ENCODE results near the gene ATG9B. TPM values are rescaled to one million over a fixed set of nuclear protein-coding genes. Genes with fewer than 3 reads are reported as not detected.
"Not testable (repeated sequence)": the region's sequence is repeated elsewhere in the genome, so short reads cannot be mapped to it uniquely, and the experiment has no call there.

ATG9B gene
- polyA plus RNA-seq, 1 experiment: 0.06 TPM

DNA sequence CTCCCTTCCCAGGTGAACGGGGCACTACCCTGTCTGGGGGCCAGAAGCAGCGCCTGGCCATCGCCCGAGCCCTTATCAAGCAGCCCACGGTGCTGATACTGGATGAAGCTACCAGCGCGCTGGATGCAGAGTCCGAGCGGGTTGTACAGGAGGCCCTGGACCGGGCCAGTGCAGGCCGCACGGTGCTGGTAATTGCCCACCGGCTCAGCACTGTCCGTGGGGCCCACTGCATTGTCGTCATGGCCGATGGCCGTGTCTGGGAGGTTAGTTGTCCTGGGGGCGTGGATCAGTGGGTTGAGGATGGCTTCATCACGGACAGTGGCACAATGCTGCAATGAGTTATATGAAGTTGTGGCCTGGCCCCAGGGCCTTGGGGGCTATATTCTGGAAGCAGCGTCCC is 19.7 kb upstream of the ATG9B start:
- no peak overlapping the region for H3K27ac ChIP-seq (ENCODE audit: low read depth, low read length)
- no peaks in the 10 kb centered on the region; the same call in 1 of the 2 replicates for H3K9me3 ChIP-seq (ENCODE audit: control insufficient read depth, insufficient read depth, low read length)
- no peaks in the 10 kb centered on the region for H3K27me3 ChIP-seq (ENCODE audit: control insufficient read depth, insufficient read depth, low read length)
- CTCF ChIA-PET: no interaction called here
- POLR2A ChIA-PET: interaction anchor here (0.7 kb wide), 1 partner anchor 13 kb away, joined by 3 read pairs; no protein-coding TSS in a partner anchor
- no peak for DNase-seq (ENCODE audit: low read depth, low spot score)
- TF ChIP-seq, protein P1, sequence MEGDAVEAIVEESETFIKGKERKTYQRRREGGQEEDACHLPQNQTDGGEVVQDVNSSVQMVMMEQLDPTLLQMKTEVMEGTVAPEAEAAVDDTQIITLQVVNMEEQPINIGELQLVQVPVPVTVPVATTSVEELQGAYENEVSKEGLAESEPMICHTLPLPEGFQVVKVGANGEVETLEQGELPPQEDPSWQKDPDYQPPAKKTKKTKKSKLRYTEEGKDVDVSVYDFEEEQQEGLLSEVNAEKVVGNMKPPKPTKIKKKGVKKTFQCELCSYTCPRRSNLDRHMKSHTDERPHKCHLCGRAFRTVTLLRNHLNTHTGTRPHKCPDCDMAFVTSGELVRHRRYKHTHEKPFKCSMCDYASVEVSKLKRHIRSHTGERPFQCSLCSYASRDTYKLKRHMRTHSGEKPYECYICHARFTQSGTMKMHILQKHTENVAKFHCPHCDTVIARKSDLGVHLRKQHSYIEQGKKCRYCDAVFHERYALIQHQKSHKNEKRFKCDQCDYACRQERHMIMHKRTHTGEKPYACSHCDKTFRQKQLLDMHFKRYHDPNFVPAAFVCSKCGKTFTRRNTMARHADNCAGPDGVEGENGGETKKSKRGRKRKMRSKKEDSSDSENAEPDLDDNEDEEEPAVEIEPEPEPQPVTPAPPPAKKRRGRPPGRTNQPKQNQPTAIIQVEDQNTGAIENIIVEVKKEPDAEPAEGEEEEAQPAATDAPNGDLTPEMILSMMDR (IDR thresholded peaks at IDR 0.05; ENCODE audit: low read depth, low read length): no peak
- no peak overlapping the region for H3K4me3 ChIP-seq (ENCODE audit: low read depth, low read length)

DNA sequence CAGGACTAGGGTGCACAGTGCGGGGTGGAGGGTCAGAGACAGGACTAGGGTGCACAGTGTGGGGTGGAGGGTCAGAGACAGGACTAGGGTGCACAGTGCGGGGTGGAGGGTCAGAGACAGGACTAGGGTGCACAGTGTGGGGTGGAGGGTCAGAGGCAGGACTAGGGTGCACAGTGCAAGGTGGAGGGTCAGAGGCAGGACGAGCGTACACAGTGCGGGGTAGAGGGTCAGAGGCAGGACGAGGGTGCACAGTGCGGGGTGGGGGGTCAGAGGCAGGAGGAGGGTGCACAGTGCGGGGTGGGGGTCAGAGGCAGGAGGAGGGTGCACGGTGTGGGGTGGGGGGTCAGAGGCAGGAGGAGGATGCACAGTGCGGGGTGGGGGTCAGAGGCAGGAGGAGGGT is 19.2 kb upstream of the ATG9B start:
- DNase-seq (ENCODE audit: low read depth, low spot score); H3K27me3 ChIP-seq (ENCODE audit: control insufficient read depth, insufficient read depth, low read length); H3K4me3 ChIP-seq (ENCODE audit: low read depth, low read length); CTCF ChIA-PET; H3K9me3 ChIP-seq (ENCODE audit: control insufficient read depth, insufficient read depth, low read length); H3K27ac ChIP-seq (ENCODE audit: low read depth, low read length); POLR2A ChIA-PET: not testable (repeated sequence)

DNA sequence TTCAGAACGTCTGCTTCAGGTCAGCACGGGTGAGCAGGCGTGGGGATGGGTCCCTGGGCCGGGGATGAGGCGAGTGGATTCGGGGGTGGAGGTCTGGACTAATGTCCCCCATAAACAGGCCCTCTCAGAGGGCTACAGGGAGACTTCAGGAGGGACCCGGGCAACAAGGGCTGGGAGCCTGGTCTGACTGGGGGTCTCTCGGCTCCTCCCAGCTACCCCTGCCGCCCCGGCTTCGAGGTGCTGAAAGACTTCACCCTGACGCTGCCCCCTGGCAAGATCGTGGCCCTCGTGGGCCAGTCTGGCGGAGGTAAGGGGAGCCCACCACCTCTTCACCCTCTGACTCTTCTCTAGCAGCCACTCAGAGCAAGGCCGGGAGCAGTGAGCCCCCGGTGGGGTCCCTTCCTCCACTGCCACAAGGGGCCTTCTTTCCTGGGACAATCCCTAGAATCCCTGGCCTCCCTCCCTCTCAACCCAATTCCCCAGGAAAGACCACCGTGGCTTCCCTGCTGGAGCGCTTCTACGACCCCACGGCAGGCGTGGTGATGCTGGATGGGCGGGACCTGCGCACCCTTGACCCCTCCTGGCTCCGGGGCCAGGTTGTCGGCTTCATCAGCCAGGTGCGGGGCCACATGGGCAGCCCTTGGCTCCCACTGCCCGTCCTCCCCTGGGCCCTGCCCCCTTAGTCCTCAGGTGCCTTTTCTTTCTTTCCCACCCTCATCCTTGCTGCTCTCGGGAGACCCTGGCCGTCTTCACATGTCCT is 16.5 kb upstream of the ATG9B start:
- DNase-seq (ENCODE audit: low read depth, low spot score): no peak
- no peak overlapping the region for H3K27ac ChIP-seq (ENCODE audit: low read depth, low read length)
- ChIA-PET POLR2A (no interaction called here), CTCF (no interaction called here)
- H3K27me3 ChIP-seq (ENCODE audit: control insufficient read depth, insufficient read depth, low read length): no peaks in the 10 kb centered on the region
- no peaks in the 10 kb centered on the region; the same call in 1 of the 2 replicates for H3K9me3 ChIP-seq (ENCODE audit: control insufficient read depth, insufficient read depth, low read length)
- TF ChIP-seq, protein P1 (IDR thresholded peaks at IDR 0.05; ENCODE audit: low read depth, low read length): no peak
- no peak overlapping the region for H3K4me3 ChIP-seq (ENCODE audit: low read depth, low read length)

DNA sequence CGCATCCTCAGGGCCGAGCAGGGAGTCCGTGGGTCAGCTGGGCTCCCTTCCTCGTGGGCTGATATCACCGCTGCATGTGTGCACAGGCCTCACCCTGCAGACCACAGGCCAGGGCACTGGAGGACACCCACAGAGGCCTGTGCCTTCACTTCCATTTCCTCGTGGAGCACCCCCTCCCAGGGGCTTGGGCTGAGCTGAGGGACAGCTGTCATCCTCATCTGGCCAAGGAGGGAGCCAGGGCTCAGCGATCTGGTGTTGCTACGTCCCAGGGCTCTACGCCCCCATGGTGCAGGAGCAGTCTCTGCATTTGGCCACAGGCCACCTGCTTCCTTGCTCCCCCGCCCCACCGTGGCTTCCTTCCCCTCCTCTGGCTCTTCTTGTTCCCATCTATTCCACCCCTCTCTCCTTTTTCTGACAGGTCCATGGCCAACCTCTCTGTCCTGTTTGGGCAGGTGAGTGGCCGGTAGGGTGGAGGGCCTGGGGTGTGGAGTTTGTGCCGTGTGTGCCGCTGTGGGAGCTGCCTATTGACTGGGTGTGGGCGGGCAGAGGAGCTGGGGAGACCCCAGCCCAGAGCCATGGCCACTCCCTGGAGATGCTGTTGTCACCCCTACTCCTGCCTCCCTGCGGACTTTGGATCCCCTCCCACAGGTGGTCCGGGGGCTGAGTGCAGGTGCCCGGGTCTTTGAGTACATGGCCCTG is 15.7 kb upstream of the ATG9B start:
- H3K27me3 ChIP-seq (ENCODE audit: control insufficient read depth, insufficient read depth, low read length): no peaks in the 10 kb centered on the region
- CTCF ChIA-PET: no interaction called here
- POLR2A ChIA-PET: interaction anchor here (1.2 kb wide), 1 partner anchor 12 kb away, joined by 6 read pairs; the partner anchor contains the start of gene ABCB8
- H3K27ac ChIP-seq (ENCODE audit: low read depth, low read length): no peak overlapping the region
- TF ChIP-seq, protein P1 (IDR thresholded peaks at IDR 0.05; ENCODE audit: low read depth, low read length): no peak
- no peak overlapping the region for H3K4me3 ChIP-seq (ENCODE audit: low read depth, low read length)
- no peaks in the 10 kb centered on the region; the same call in 1 of the 2 replicates for H3K9me3 ChIP-seq (ENCODE audit: control insufficient read depth, insufficient read depth, low read length)
- DNase-seq (ENCODE audit: low read depth, low spot score): no peak

DNA sequence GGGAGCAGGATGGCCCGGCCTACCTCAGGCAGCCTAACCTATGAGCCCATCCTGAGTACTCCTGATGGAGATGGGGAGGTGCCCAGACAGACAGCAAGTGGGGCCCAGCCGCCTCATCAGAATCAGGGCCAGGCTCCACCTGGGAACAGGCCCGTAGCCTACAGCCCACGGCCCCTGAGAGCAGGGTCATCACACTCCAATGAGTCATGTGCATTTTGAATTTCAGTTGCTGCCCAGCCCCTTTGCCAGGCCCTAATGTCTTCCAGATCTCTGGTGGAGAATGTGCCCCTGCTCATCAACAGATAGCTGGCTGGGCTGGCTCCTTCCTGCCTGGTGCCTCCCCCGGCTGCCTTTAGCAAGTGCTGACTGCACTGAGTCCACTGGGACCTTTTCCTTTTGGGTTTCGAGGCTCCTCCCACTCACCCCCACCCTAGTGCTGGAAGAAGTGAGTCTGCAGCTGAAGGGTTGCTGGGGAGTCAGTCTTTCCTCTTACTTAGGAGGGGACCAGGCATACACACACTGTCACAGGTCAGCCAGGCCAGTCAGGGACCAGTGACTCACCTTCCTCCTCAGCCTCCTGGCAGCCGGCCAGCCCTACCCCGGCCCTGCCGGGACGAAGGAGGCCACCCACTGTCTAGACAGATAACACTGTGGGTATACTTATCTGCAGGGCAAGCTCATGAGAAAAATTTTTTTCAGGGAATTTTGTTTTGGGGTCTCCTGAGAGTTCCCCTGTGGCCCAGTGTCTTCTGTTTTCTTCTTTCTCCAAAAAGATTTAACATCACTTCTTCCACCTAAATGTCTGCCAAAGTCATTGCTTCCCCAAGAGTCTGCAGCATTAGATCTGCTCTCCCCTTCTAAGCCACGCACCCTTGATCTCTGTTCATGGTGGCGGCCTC is 14.9 kb upstream of the ATG9B start:
- no peaks in the 10 kb centered on the region for H3K27me3 ChIP-seq (ENCODE audit: control insufficient read depth, insufficient read depth, low read length)
- peak overlapping the region; percentile 82 for H3K27ac ChIP-seq (ENCODE audit: low read depth, low read length)
- ChIA-PET CTCF (interaction anchor here (0.6 to 1.5 kb wide), 3 partner anchors 11 to 85 kb away, joined by 3 to 6 read pairs (median 3); partner anchors contain the start of gene ABCB8), POLR2A (interaction anchor here (0.6 to 1.2 kb wide), 2 partner anchors 11 to 1261 kb away, joined by 3 to 6 read pairs; partner anchors contain the start of gene ABCB8)
- no peaks in the 10 kb centered on the region; the same call in 1 of the 2 replicates for H3K9me3 ChIP-seq (ENCODE audit: control insufficient read depth, insufficient read depth, low read length)
- H3K4me3 ChIP-seq (ENCODE audit: low read depth, low read length): no peak overlapping the region
- TF ChIP-seq, protein P1 (IDR thresholded peaks at IDR 0.05; ENCODE audit: low read depth, low read length): no peak
- no peak for DNase-seq (ENCODE audit: low read depth, low spot score)

All from AG04450 (cell line).